ENCODE results near the gene TBKBP1. TPM values are rescaled to one million over a fixed set of nuclear protein-coding genes. Genes with fewer than 3 reads are reported as not detected.
A peak's percentile ranks its signal among the peaks of the same experiment; 100 is the strongest.

Gene TBKBP1
- total RNA-seq, 1 donor from 2014 or later = 14.2 TPM

DNA sequence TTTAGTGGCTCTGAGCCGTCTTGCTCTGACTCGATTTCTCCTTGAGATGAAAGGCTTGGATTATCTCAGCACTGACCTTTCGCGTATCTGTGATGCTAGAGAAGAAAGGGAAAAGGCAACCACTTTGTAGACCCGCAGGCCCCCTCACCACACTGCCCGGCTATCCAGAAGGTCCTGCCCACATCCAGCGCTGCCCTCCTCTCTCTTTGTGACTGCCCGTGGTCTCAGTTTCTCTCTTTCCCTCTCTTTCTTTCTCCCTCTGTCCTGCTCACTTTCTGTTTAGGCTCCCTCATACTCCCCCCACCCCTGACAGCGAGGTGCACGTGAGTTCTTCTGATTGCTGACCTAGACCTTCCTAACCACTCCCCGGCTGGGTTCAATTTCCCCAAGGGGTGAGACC is 26.2 kb downstream of the TBKBP1 start:
- ATAC-seq (no peak), DNase-seq (ENCODE audit: missing footprints) (no peak)
- intact Hi-C loops (cut with DNase I) = no loop called here

DNA sequence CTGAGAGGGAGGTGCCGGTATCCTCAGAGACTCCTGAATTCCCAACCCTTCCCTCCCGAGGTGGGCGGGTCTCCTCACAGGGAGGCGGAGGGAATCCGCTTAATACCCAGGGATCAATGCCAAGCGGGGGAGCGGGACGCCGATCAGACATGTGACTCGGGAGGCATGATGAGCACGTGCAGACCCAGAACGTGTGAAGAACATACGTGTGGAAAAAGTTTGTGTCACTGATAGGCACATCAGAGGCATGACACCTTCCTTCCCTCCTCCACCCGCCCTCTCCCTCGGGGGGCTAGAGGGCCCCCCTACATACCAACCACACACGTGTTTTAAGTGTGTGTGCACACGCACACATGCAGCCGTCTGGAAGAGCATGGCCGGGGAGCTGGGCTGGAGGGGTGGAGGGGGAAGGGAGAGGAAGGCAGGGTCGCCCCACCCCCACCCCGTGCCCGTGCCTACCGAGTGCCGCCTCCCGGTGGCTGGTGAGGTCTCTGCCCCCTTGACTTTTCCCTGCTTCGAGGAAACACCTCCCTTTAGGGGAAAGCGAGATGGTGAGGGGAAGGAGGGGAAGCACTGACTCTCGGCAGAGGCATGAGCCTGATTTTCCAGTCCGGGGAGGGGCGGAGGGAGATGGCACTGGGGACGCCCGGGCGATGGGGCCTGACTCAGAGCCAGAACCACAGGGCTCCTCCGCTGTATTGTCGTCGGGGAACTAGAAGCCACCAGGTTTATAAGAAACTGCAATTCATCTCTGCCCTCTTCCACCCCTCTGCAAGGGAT is 27.0 kb downstream of the TBKBP1 start:
- DNase-seq (ENCODE audit: missing footprints) (peak; percentile 42), ATAC-seq (no peak)
- intact Hi-C loops (cut with DNase I) = no loop called here

DNA sequence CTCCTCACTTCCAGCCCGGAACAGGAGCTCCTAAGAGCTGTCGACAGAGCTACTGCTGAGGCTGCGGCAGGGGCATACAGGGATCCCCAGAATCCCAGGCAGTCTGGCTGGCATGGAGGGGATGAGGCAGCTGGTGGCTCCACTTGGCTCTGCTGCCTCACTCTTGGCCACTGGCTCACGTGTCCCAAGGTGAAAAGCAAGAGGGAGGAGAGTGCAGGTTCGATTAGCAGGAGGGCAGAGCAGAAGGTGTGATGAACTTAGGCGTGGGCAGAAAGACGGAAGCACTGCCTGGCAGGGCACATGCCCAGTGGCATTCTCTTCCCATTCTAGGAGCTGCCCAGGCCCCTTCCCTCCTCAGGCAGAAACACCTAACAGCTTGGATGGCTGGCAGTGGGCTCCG is 27.8 kb downstream of the TBKBP1 start:
- intact Hi-C loops (cut with DNase I) = no loop called here
- peak; percentile 18 for DNase-seq (ENCODE audit: missing footprints)
- ATAC-seq = no peak

DNA sequence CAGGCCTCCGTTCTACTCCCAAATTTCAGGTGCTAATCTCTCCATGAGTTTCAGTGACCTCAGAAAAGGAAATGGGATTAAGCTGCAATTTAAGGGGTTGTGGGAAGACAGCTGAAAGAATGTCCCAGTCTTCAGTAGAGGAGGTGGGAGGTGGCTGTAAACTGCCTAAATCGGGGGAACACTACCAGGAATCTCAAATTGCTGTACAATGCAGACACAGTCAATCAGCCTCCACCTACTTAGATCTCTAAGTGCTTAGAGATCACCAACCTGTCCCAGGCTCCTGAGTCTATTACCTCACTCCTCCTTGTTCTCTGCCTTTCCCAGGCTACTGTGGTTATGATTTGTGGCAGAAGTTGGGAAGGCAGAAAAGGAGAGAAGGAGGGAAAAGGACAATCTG is 30.7 kb downstream of the TBKBP1 start:
- ATAC-seq (no peak), DNase-seq (ENCODE audit: missing footprints) (no peak)
- intact Hi-C loops (cut with DNase I) = no loop called here

DNA sequence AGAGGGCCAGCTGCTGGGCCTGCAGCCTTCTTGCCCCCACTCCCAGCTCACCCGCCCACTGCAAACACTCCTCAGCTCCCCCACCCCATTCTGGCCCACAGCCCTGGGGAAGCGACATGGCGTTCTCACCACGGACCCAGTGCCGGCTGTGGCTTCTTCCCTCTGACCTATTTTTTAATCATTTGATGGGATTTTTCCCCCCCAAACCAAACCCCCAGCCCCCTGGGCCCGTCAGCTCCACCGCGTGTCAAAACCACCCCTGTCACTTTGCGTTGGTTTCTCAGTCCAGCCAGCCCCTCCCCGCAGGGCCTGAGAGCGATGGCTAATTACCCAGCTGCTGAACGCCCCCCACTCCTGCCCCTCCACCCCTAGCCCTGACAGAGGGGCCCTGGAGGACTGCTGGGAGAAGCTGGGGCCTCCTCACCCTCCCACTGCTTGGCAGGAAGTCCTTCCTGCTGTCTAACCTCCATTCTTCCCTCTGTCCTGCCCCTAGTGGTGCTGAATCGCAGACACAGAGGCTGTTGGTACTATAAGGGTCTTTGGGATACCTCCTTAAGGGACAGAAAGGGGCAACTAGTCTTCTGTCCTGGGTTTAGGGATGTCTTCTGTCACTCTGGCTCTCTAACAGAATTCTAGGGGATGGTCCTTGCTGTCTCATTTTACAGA is 31.6 kb downstream of the TBKBP1 start:
- DNase-seq (ENCODE audit: missing footprints) (peak; percentile 62), ATAC-seq (no peak)
- intact Hi-C loops (cut with DNase I) = no loop called here

DNA sequence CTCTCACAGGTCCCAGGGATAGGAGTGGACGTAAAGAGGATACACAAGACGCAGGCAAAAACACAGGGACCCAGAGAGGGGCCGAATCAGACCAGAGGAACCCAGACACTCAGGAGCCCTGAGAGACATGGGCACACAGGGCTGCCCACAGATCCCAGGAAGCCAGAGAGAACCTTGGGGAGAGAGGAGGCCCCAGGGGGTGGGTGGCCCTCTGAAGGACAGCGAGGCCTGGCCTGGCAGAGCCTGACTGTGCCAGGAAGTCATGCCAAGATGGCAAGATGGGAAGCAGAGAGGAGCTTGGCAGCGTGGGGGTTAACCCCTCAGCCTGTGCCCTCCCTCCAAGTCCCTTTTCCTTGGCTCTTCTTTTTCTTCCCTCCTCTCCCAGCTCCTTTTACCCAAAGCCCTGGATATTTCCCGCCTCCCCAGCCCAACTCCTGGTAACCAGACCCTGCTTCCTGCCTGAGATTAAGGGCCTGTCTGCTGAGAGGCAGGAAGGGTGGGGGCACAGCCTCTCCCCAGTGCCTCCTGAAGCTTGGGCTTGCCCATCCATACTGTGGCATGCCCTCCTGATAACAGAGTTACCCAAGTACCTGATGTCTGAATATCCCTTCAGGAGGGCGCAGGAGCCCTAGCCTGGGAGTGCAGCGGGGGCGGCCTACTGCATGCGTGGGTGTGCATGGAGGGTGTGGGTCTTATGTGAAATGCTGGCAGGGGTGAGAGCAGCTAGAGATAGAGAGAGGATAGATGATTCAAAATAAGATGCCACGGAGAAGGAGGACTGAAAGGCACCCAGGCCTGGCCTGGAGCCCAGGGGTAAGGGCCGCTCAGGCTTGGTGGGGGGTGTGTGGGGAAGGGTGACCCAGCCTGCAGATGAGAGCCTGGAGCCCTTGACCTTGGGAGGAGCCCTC is 33.1 kb downstream of the TBKBP1 start:
- DNase-seq (ENCODE audit: missing footprints) (peak; percentile 28), ATAC-seq (no peak)
- intact Hi-C loops (cut with DNase I) = no loop called here

DNA sequence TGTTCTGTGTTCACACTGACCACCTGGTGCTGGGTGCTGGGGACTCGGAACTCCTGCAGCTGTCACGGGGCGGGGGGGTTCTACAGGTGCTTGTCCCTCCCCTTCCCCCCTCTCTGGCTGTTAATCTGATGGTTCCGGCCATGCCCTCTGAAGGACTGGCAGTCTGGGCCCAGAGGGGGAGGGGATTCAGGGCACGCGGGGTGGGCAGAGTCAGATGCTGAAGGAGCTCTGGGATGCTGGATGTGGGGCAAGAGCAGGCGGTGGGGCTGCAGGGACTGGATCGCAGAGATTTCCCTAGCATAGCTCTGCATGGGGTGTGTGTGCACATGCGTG is 33.7 kb downstream of the TBKBP1 start:
- DNase-seq (ENCODE audit: missing footprints) = peak; percentile 33
- no peak for ATAC-seq
- intact Hi-C loops (cut with DNase I) = no loop called here

DNA sequence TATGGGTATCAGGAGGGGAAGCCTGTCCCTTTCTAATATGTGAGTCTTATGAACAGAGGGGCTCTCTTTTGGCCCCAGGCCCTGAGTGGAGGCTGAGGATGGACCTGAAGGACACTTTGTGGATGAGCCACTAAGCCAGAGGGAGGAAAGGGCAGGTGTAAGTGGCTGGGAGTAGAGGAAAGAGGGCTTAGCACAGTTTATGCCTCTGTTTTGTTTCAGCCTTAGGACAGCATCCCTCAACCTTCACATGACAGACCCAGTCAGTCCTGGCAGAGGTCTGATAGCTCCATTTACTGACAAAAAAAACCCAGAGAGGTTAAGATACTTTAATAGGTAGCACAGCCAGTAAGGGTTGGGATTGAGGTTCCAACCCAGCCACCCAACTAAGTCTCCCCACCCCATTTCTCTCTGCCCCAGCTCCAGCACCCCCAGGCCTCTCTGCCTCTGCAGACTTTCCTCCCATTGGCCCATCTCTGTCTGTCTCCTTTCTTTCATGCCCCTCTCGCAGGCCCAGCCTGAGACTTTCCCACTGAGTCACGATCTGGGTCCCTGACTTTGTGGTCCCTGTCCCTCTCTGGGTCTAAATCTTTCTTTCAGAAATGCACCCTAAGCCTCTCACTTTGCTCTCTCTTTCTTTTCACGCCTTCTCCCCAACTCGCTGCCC is 34.4 kb downstream of the TBKBP1 start:
- DNase-seq (ENCODE audit: missing footprints) (peak; percentile 33), ATAC-seq (no peak)
- intact Hi-C loops (cut with DNase I) = no loop called here

DNA sequence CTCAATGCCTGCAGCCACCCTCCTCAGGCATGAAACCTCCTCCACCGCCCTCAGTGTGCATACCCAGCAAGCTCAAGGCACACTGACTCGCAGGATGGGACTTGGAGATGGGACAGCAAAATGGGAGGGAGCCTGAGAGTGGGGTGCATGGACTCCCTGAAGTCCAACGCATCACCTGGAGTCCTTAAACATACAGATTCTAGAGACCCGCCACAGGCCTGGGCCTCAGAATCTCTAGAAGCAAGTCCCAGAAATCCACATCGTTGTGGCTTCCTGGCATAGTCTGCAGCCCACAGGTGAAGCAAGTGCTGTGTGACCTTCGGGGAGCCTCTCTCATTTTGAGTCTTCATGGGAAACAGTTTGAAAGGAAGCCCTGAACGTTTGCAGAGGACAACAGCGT is 35.5 kb downstream of the TBKBP1 start:
- intact Hi-C loops (cut with DNase I) = no loop called here
- DNase-seq (ENCODE audit: missing footprints) = peak; percentile 27
- no peak for ATAC-seq

DNA sequence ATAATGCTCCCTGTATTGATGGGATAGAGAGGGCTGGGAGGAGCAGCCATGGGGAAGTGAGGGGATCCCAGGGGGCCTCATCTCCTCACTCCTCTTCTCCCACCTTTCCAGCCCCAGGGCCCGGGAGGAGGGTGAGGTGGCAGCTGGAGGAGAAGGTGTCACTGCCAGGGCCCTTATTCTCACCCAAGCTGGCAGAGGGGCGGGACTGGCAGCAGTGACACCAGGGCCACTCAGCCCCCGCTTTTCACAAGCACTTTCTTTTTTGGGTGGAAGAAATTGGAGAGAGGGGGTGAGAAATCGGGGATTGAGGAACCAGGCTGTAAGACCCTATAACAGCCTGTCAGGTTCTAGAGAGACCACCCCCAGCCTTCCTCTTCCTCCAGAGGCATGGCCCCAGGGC is 36.7 kb downstream of the TBKBP1 start:
- ATAC-seq = no peak
- DNase-seq (ENCODE audit: missing footprints) = peak; percentile 11
- intact Hi-C loops (cut with DNase I) = no loop called here

DNA sequence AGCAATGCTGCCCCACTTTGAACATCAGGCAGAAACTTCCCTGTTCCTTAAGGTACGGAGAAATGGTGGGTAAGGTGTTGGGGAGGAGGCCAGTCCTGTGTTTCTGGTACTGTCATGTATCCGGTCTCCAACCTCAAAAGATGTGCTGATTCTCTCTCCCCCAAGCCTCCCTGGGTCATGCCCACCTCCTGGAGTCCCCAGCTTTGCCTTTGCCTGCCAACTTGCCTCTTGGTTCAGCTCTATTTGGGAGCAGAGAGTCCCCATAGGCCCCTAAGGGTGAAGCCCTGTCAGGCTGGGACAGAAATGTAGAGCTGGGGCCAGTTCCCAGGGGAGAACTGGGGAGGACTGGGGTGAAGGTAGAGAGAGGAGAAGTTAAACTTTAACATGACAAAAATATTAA is 37.4 kb downstream of the TBKBP1 start:
- ATAC-seq = no peak
- DNase-seq (ENCODE audit: missing footprints) = no peak
- intact Hi-C loops (cut with DNase I) = no loop called here

DNA sequence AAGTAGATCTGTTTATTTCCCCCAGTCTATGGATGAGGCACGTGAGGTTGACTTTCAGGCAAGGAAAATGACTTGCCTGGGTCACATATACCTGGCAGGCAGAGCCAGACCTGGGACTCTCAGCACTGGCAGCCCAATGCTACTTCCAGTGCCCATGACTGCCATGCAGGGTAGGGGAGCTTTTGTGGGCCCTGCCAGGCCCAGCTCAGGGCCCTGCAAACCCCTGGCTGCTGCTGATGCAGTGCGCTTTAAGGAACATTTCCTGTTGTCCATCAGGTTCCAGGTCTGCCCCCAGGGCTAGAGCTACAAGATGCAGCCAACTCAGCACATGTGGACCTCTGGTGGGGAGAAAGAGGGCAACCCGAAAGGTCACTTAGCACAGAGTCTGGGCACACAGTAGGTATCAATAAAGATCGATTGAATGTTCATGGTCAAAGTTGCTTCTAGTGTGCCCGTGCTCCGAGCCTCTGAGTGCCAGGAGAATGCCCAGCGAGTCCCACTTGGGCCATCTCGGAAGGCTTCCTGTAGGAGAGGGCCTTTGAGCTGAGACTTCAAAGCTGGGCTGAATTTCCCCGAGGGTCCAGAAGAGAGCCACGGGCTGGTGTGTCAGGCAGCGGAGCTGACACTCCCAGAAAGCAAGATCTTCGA is 38.6 kb downstream of the TBKBP1 start:
- peak; percentile 8 for DNase-seq (ENCODE audit: missing footprints)
- intact Hi-C loops (cut with DNase I) = no loop called here
- no peak for ATAC-seq

DNA sequence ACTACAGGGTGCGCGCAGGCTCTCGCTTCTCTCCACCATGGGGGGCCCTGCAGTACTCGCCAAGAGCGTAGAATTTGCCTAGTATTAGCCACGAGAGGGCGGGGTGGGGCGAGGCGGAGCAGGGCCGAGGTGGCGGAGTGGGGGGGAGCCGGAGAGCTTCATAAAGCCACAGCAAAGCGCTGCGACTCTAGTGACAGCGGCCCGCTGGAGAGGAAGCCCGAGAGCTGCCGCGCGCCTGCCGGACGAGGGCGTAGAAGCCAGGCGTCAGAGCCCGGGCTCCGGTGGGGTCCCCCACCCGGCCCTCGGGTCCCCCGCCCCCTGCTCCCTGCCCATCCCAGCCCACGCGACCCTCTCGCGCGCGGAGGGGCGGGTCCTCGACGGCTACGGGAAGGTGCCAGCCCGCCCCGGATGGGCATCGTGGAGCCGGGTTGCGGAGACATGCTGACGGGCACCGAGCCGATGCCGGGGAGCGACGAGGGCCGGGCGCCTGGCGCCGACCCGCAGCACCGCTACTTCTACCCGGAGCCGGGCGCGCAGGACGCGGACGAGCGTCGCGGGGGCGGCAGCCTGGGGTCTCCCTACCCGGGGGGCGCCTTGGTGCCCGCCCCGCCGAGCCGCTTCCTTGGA is 39.2 kb downstream of the TBKBP1 start, which contains the start of gene TBX21:
TBX21 (plus strand) TSS at position 190 of the 627 bp plus-strand sequence; CDS start at position 409, 219 bp downstream.
- intact Hi-C loops (cut with DNase I) = no loop called here
- DNase-seq (ENCODE audit: missing footprints) (peak; percentile 84), ATAC-seq (peak; percentile 60)

DNA sequence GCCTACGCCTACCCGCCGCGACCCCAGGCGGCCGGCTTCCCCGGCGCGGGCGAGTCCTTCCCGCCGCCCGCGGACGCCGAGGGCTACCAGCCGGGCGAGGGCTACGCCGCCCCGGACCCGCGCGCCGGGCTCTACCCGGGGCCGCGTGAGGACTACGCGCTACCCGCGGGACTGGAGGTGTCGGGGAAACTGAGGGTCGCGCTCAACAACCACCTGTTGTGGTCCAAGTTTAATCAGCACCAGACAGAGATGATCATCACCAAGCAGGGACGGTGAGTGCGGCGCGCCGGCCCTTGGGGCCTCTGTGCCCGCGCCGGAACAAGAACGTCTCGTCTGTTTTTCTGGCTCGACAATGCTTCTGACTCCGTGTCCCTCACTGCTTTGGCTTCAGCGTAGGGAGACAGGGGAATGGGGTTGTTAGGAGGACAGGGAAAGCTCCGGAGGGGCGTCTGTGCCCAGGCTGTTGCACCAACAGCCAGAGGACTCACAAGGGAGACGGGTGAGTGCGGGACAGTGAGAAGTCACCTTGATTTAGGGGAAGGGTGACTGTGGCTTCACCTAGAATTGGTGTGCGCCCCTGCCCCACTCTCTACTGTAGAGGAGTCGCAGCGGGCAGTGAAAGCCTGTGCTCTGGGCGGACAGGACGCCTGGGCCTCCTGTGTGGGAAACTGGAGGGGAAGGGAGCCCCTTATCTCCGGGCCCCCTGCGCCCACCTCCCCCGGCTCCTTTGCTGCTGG is 39.9 kb downstream of the TBKBP1 start:
- intact Hi-C loops (cut with DNase I) = no loop called here
- peak; percentile 47 for DNase-seq (ENCODE audit: missing footprints)

DNA sequence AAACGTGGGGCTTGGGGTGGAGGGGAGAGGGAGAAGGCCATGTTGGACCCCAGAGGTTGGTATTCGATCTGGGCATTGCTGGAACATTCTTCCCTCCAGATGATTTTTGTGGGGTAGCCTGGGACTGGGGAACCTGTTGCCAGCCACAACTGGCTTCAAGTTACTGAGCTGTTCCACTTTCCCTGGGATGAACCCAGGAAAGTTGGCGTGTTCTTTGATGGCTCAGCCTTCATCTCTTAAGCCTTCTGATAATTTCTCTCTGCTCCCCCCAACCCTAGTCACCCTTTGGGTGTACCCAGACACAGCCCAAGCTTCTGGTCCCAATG is 41.1 kb downstream of the TBKBP1 start:
- intact Hi-C loops (cut with DNase I) = no loop called here
- DNase-seq (ENCODE audit: missing footprints) (no peak), ATAC-seq (no peak)

More for the DNA sequence above, 39.9 kb downstream of the TBKBP1 start:
- no peak for ATAC-seq

DNA sequence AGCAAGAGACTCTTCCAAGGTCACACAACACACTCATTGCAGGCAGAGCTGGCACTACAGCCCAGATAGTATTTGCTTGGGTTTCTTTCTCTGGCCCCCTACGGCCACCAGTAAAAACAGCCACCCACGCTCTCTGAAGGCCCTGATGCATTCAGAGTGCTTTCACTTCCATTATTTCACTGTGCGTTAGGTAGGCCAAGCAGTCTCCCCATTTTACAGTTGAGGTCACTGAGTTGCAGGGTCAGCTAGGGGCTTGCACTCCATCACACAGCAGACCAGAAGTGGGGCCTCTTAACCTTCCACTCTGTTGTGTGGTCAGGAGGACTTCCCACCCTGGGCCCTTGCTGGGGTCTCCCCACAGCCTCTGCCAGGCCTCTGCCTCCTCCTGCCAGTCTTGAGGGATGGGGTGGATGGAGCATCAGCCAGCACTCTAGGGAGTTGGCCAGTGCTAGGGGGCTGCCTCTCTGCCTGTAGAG is 41.6 kb downstream of the TBKBP1 start:
- DNase-seq (ENCODE audit: missing footprints) (peak; percentile 20), ATAC-seq (no peak)
- intact Hi-C loops (cut with DNase I) = no loop called here

All from Right ventricle myocardium inferior (tissue), 1 donor.